ENCODE measurements around the gene NHERF1.

DNA sequence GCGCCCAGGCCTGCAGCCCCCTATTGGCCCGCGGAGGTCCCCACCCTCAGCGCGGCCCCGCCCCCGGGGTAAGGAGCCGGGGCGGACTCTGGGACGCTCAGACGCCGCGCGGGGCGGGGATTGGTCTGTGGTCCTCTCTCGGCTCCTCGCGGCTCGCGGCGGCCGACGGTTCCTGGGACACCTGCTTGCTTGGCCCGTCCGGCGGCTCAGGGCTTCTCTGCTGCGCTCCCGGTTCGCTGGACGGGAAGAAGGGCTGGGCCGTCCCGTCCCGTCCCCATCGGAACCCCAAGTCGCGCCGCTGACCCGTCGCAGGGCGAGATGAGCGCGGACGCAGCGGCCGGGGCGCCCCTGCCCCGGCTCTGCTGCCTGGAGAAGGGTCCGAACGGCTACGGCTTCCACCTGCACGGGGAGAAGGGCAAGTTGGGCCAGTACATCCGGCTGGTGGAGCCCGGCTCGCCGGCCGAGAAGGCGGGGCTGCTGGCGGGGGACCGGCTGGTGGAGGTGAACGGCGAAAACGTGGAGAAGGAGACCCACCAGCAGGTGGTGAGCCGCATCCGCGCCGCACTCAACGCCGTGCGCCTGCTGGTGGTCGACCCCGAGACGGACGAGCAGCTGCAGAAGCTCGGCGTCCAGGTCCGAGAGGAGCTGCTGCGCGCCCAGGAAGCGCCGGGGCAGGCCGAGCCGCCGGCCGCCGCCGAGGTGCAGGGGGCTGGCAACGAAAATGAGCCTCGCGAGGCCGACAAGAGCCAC lies at the start of gene NHERF1:
- TF ChIP-seq, protein P1, sequence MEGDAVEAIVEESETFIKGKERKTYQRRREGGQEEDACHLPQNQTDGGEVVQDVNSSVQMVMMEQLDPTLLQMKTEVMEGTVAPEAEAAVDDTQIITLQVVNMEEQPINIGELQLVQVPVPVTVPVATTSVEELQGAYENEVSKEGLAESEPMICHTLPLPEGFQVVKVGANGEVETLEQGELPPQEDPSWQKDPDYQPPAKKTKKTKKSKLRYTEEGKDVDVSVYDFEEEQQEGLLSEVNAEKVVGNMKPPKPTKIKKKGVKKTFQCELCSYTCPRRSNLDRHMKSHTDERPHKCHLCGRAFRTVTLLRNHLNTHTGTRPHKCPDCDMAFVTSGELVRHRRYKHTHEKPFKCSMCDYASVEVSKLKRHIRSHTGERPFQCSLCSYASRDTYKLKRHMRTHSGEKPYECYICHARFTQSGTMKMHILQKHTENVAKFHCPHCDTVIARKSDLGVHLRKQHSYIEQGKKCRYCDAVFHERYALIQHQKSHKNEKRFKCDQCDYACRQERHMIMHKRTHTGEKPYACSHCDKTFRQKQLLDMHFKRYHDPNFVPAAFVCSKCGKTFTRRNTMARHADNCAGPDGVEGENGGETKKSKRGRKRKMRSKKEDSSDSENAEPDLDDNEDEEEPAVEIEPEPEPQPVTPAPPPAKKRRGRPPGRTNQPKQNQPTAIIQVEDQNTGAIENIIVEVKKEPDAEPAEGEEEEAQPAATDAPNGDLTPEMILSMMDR (IDR thresholded peaks at IDR 0.05; ENCODE audit: extremely low read depth in 1 of 2, insufficient read depth in 1 of 2, low read depth in 1 of 2, low read length in 2 of 2) = peak; percentile 13 to 46
- TF ChIP-seq JUN (IDR thresholded peaks at IDR 0.05; ENCODE audit: borderline replicate concordance, insufficient read depth, insufficient read length, low read depth) = no peak
- no peak for TF ChIP-seq FOS (IDR thresholded peaks at IDR 0.05; ENCODE audit: borderline replicate concordance, insufficient read depth, low read length)
- TF ChIP-seq POLR2A (IDR thresholded peaks at IDR 0.05; ENCODE audit: low read depth, low read length) = peak; percentile 92
- TF ChIP-seq MYC (IDR thresholded peaks at IDR 0.05; ENCODE audit: low read depth, low read length) = no peak
- TF ChIP-seq EZH2 (IDR thresholded peaks at IDR 0.05; ENCODE audit: borderline replicate concordance, low read depth, low read length, severe bottlenecking) = no peak
